Activated CD4-positive, alpha-beta T cell treated with anti-CD3 and anti-CD28 coated beads for 4 hours (primary cell): ENCODE results near the gene PGM2L1.
"Not testable (repeated sequence)": the region's sequence is repeated elsewhere in the genome, so short reads cannot be mapped to it uniquely, and the experiment has no call there.

Experiments
- DNase-seq, 2 donors: peaks; one replicate each; pipeline ENCODE4 v3.0.0-alpha.2; 2020

The PGM2L1 gene

GRCh38 chr11:74332291-74332690, 65.9 kb downstream of the PGM2L1 start:
- DNase-seq = no peak

- not testable (repeated sequence) for DNase-seq
These were observed 67.2 kb downstream of the PGM2L1 start for GRCh38 chr11:74331000-74331399.

- no peak for DNase-seq
These were observed 68.0 kb downstream of the PGM2L1 start for GRCh38 chr11:74330075-74330858.

- no peak for DNase-seq
These were observed 71.2 kb downstream of the PGM2L1 start for GRCh38 chr11:74327076-74327475.

- DNase-seq = no peak
These were observed 71.6 kb downstream of the PGM2L1 start for GRCh38 chr11:74326665-74327064.

- no peak for DNase-seq
These were observed 72.3 kb downstream of the PGM2L1 start for GRCh38 chr11:74325649-74326645.

- no peak for DNase-seq
These were observed 75.6 kb downstream of the PGM2L1 start for GRCh38 chr11:74322667-74323066.

GRCh38 chr11:74321487-74322188, 76.6 kb downstream of the PGM2L1 start:
- DNase-seq = peak in 1 of 2 donors; percentile 16

- DNase-seq = no peak
These were observed 77.7 kb downstream of the PGM2L1 start for GRCh38 chr11:74320538-74320937.

GRCh38 chr11:74319139-74319816, 79.0 kb downstream of the PGM2L1 start:
- DNase-seq = no peak

- DNase-seq = no peak
These were observed 79.8 kb downstream of the PGM2L1 start for GRCh38 chr11:74318241-74318932.

GRCh38 chr11:74316772-74317505, 81.3 kb downstream of the PGM2L1 start:
- no peak for DNase-seq

GRCh38 chr11:74312326-74312725, 85.9 kb downstream of the PGM2L1 start:
- no peak for DNase-seq

- peak; percentile 15 to 22 for DNase-seq
These were observed 86.8 kb downstream of the PGM2L1 start, which contains the start of gene P4HA3 for GRCh38 chr11:74311352-74311926. P4HA3 (minus strand) TSS chr11:74311640; CDS start chr11:74311611, 29 bp downstream.

- no peak for DNase-seq
These were observed 87.4 kb downstream of the PGM2L1 start for GRCh38 chr11:74310857-74311256.

GRCh38 chr11:74307434-74307833, 90.8 kb downstream of the PGM2L1 start:
- DNase-seq = no peak

- DNase-seq = no peak
These were observed 91.6 kb downstream of the PGM2L1 start for GRCh38 chr11:74306435-74307175.

- DNase-seq = no peak
These were observed 99.2 kb downstream of the PGM2L1 start for GRCh38 chr11:74299015-74299414.

- DNase-seq = no peak
These were observed 100.7 kb downstream of the PGM2L1 start for GRCh38 chr11:74297484-74297883.

GRCh38 chr11:74288911-74289310, 109.3 kb downstream of the PGM2L1 start:
- DNase-seq = no peak
